Pancreas (tissue), 10 donors: ENCODE measurements around the gene WDR49. TPM values are rescaled to one million over a fixed set of nuclear protein-coding genes. Genes with fewer than 3 reads are reported as not detected.

Experiments used
- ATAC-seq, 4 donors: fragments of 200-7000 bp; cut with Tn5 transposase; one replicate each; pipeline versions ENCODE4 v1.8.0 to v1.9.1; 2020; ENCODE audit warnings: mild to moderate bottlenecking in 4 of 4, moderate library complexity in 4 of 4
- DNase-seq, 6 donors: peaks; one replicate each; pipeline ENCODE4 v3.0.0-alpha.2; 2020
- FAIRE-seq: peaks from 2 replicates; lab custom pipeline; 2012; peaks lifted over from hg19 to GRCh38; lab: Jason Lieb, UNC
- H3K27ac ChIP-seq, 4 donors: fragments of 200-600 bp; sonication (generic); 1 replicate in 3 of 4; 2 replicates in 1 of 4; pipeline versions ENCODE4 v1.5.0 to v1.8.0; 2020
- H3K27me3 ChIP-seq, 4 donors: fragments of 200-600 bp; one replicate each; pipeline ENCODE4 v1.8.0; 2021
- H3K36me3 ChIP-seq, 3 donors: fragments of 200-600 bp; sonication (generic) in 1 of 3; one replicate each; pipeline versions ENCODE4 v1.5.0 to v1.8.0; 2020 to 2021
- H3K4me1 ChIP-seq, 3 donors: fragments of 200-600 bp; one replicate each; pipeline ENCODE4 v1.8.0; 2021
- H3K4me3 ChIP-seq, 4 donors: fragments of 200-600 bp; sonication (generic) in 2 of 4; one replicate each; pipeline versions ENCODE4 v1.5.0 to v1.8.0; 2020 to 2021
- H3K9me3 ChIP-seq, 4 donors: fragments of 200-600 bp; one replicate each; pipeline ENCODE4 v1.8.0; 2021
- CTCF ChIP-seq, 4 donors: fragments of 200-600 bp; sonication (generic) in 3 of 4; IDR thresholded peaks; one replicate each; pipeline versions ENCODE4 v1.5.0 to v1.8.0; 2021; ENCODE audit warnings: antibody characterized with exemption in 4 of 4
- WGBS, 2 donors: extraction: QIAGEN DNeasy Blood & Tissue Kit; methylation state at CpG; one replicate each; pipeline ENCODE4 v1.1.7; 2013; 5-methylcytosine and 5-hydroxymethylcytosine counted together
- intact Hi-C, 3 donors: fragments of 100-400 bp; cut with DNase I; formaldehyde crosslinking; loops; one replicate each; pipeline versions ENCODE4 v1.11.1 to v1.14.2; 2022
- polyA plus RNA-seq, 2 donors: library from polyadenylated mRNA; stranded (reverse); fragments of 200-250 nt; gene quantifications; one replicate each; pipeline ENCODE4 v1.2.3, GENCODE V29; 2013
- total RNA-seq, 6 donors: library from RNA; stranded (reverse); fragmentation: NEBNext Ultra II Directional in 4 of 6; extraction: Animal tissue kit (Norgen Biotek cat#: 25700) in 4 of 6; gene quantifications; one replicate each; pipeline versions ENCODE4 v1.2.1 to v1.2.4, GENCODE V29; 2021 to 2023
- donor health status: healthy with polysubstance abuse.
- donor health status: DM: no; HTN: no; CAD: no; lungs with moderate emphysema.
- donor health status: DM: no; HTN: no; CAD: no.
- donor health status: control.
- donor health status: control.
- donor health status: Bipolar disorder and iron deficiency.
- donor health status: DM: yes; HTN: yes; CAD: no.
- donor health status: DM: no; HTN: no; CAD: no.
- donor health status: DM: no; HTN: no; CAD: no.
- donor health status: DM: yes; HTN: yes; CAD: no.

The WDR49 gene
- total and polyA plus RNA-seq, 8 donors: 0.02 to 0.79 (median 0.44) TPM

- Histone ChIP-seq H3K27me3 (no peaks in the 10 kb centered on the region), H3K4me1 (no peaks in the 10 kb centered on the region), H3K36me3 (no peaks in the 10 kb centered on the region), H3K4me3 (no peak overlapping the region), H3K27ac (no peak overlapping the region), H3K9me3 (no peaks in the 10 kb centered on the region)
- intact Hi-C loops: no loop called here
- DNase-seq (no peak), ATAC-seq (no peak), FAIRE-seq (no peak)
- 86 to 89% methylated on average over 5 of the region's 5 CpGs for WGBS, 2 donors
- no peak for TF ChIP-seq CTCF (IDR thresholded peaks at IDR 0.05)
Measured at GRCh38 chr3:167609156-167609555, 44.6 kb downstream of the WDR49 start.

GRCh38 chr3:167606836-167607235, 46.9 kb downstream of the WDR49 start:
- no peaks in the 10 kb centered on the region for H3K4me1 ChIP-seq
- H3K4me3 ChIP-seq: no peak overlapping the region
- DNase-seq: no peak
- intact Hi-C loops: no loop called here
- TF ChIP-seq CTCF (IDR thresholded peaks at IDR 0.05): no peak
- no peaks in the 10 kb centered on the region for H3K9me3 ChIP-seq
- no peak for ATAC-seq
- WGBS, 2 donors: 89 to 93% methylated on average over 3 of the region's 3 CpGs
- no peak for FAIRE-seq
- no peaks in the 10 kb centered on the region for H3K36me3 ChIP-seq
- no peak overlapping the region for H3K27ac ChIP-seq
- H3K27me3 ChIP-seq: no peaks in the 10 kb centered on the region

- no peak overlapping the region for H3K27ac ChIP-seq
- H3K27me3 ChIP-seq: no peaks in the 10 kb centered on the region
- TF ChIP-seq CTCF (IDR thresholded peaks at IDR 0.05): no peak
- H3K4me3 ChIP-seq: no peak overlapping the region
- H3K4me1 ChIP-seq: no peaks in the 10 kb centered on the region
- H3K36me3 ChIP-seq: no peaks in the 10 kb centered on the region
- ATAC-seq: no peak
- intact Hi-C loops: no loop called here
- WGBS, 2 donors: 78 to 81% methylated on average over 2 of the region's 2 CpGs
- DNase-seq: no peak
- no peaks in the 10 kb centered on the region for H3K9me3 ChIP-seq
- no peak for FAIRE-seq
Measured at GRCh38 chr3:167605871-167606270, 47.9 kb downstream of the WDR49 start.

GRCh38 chr3:167602041-167602440, 51.7 kb downstream of the WDR49 start:
- 76 to 95% methylated on average over 2 of the region's 2 CpGs for WGBS, 2 donors
- Histone ChIP-seq H3K27me3 (no peaks in the 10 kb centered on the region), H3K9me3 (no peaks in the 10 kb centered on the region), H3K4me3 (no peak overlapping the region), H3K4me1 (no peaks in the 10 kb centered on the region), H3K36me3 (no peaks in the 10 kb centered on the region), H3K27ac (no peak overlapping the region)
- TF ChIP-seq CTCF (IDR thresholded peaks at IDR 0.05): no peak
- intact Hi-C loops: no loop called here
- ATAC-seq (no peak), FAIRE-seq (no peak), DNase-seq (no peak)

GRCh38 chr3:167587651-167588050, 66.1 kb downstream of the WDR49 start:
- no peak for FAIRE-seq
- H3K4me1 ChIP-seq: no peaks in the 10 kb centered on the region
- intact Hi-C loops: no loop called here
- no peak for TF ChIP-seq CTCF (IDR thresholded peaks at IDR 0.05)
- H3K36me3 ChIP-seq: no peaks in the 10 kb centered on the region
- no peak overlapping the region for H3K4me3 ChIP-seq
- H3K27me3 ChIP-seq: no peaks in the 10 kb centered on the region
- H3K9me3 ChIP-seq: no peaks in the 10 kb centered on the region
- H3K27ac ChIP-seq: no peak overlapping the region
- 91 to 98% methylated on average over 3 of the region's 3 CpGs for WGBS, 2 donors
- ATAC-seq: no peak
- DNase-seq: no peak
